Keratinocyte (primary cell): Measurements from ENCODE around the gene CELF5.

Experiments
- CTCF ChIP-seq, 3 experiments: IDR thresholded peaks in 1 of 3; conservative IDR thresholded peaks in 1 of 3; optimal IDR thresholded peaks in 1 of 3; 2 replicates in 2 of 3; 3 replicates in 1 of 3; pipeline versions ENCODE3 to v1.5.1; 2011; ENCODE audit warnings: low read length in 3 of 3, mild to moderate bottlenecking in 3 of 3, moderate library complexity in 2 of 3, control low read depth in 1 of 3, inconsistent platforms in 1 of 3; ENCODE audit not compliant: insufficient read depth in 2 of 3; ENCODE audit errors: extremely low read depth in 1 of 3
- EZH2 ChIP-seq: IDR thresholded peaks from one replicate; pipeline ENCODE4 v1.6.1; 2012; ENCODE audit warnings: inconsistent platforms, mild to moderate bottlenecking, low read length, moderate library complexity

- no peak for TF ChIP-seq CTCF (optimal IDR thresholded peaks at IDR 0.05 in 1 of 3, IDR thresholded peaks at IDR 0.05 in 1 of 3, conservative IDR thresholded peaks at IDR 0.05 in 1 of 3; ENCODE audit: extremely low read depth in 1 of 3, insufficient read depth in 2 of 3, low read length in 3 of 3)
- TF ChIP-seq EZH2, result no peak
These were observed 31.0 kb upstream of the CELF5 start for GRCh38 chr19:3193256-3194105.
